Muscle layer of duodenum (tissue), 2 donors: Measurements from ENCODE around the gene PSG7.
"Not testable (repeated sequence)": the region's sequence is repeated elsewhere in the genome, so short reads cannot be mapped to it uniquely, and the experiment has no call there.

Source experiments
- H3K27ac ChIP-seq: one replicate; pipeline ENCODE4 v1.7.0; 2013; ENCODE audit warnings: mild to moderate bottlenecking, low read length
- H3K27me3 ChIP-seq: one replicate; pipeline ENCODE4 v1.7.0; 2013; ENCODE audit warnings: low read depth, mild to moderate bottlenecking, control low read depth, low read length
- H3K36me3 ChIP-seq, 2 donors: one replicate each; pipeline ENCODE4 v1.7.0; 2013; ENCODE audit warnings: low read length in 2 of 2, control low read depth in 1 of 2, mild to moderate bottlenecking in 1 of 2; ENCODE audit not compliant: insufficient read depth in 2 of 2, control insufficient read depth in 1 of 2
- H3K4me1 ChIP-seq, 2 donors: one replicate each; pipeline ENCODE4 v1.7.0; 2013; ENCODE audit warnings: low read length in 2 of 2, mild to moderate bottlenecking in 2 of 2, control low read depth in 1 of 2, moderate library complexity in 1 of 2; ENCODE audit not compliant: insufficient read depth in 2 of 2, control insufficient read depth in 1 of 2
- H3K4me3 ChIP-seq, 2 donors: one replicate each; pipeline ENCODE4 v1.7.0; 2013; ENCODE audit warnings: low read length in 2 of 2, low read depth in 1 of 2, mild to moderate bottlenecking in 1 of 2
- H3K9me3 ChIP-seq, 2 donors: one replicate each; pipeline ENCODE4 v1.7.0; 2013; ENCODE audit warnings: low read length in 2 of 2, control low read depth in 1 of 2, mild to moderate bottlenecking in 1 of 2; ENCODE audit not compliant: control insufficient read depth in 1 of 2
- donor health status: healthy.

PSG7 gene

DNA sequence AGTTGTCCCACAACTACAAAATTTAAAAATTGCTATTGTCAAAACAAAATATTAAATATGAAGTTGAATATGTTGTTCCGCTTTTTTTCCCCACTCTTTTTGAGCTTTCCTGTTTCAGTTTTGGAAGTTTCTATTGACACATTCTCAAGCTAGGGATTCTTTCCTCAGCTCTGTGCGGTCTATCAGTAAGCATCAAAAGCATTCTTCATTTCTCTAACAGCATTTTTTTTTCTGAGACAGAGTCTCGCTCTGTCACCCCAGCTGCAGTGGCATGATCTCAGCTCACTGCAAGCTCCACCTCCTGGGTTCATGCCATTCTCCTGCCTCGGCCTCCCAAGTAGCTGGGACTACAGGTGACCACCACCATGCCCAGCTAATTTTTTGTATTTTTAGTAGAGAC lies 24.1 kb downstream of the PSG7 start:
- H3K27me3 ChIP-seq, H3K27ac ChIP-seq, H3K4me3 ChIP-seq, H3K4me1 ChIP-seq, H3K36me3 ChIP-seq, H3K9me3 ChIP-seq: not testable (repeated sequence)

DNA sequence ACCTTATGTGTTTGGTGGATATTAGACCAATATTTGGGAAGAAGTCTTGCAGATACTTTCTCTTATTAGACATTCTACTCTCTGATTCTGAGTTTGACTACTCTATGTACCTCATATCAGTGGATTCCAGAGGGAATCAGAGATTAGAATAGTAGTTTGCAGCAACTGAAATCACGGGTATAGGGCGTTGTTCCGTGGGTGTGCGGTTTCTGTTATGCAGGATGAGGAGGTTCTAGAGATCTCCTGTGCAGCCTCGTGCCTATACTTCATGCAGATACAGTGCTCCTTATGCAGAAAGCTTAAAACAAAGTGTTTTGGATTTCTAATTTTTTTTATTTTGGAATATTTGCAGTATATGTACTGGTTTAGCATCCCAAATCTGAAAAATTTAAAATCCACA lies 25.3 kb downstream of the PSG7 start:
- not testable (repeated sequence) for H3K36me3 ChIP-seq, H3K9me3 ChIP-seq, H3K27ac ChIP-seq, H3K4me1 ChIP-seq, H3K27me3 ChIP-seq, H3K4me3 ChIP-seq

DNA sequence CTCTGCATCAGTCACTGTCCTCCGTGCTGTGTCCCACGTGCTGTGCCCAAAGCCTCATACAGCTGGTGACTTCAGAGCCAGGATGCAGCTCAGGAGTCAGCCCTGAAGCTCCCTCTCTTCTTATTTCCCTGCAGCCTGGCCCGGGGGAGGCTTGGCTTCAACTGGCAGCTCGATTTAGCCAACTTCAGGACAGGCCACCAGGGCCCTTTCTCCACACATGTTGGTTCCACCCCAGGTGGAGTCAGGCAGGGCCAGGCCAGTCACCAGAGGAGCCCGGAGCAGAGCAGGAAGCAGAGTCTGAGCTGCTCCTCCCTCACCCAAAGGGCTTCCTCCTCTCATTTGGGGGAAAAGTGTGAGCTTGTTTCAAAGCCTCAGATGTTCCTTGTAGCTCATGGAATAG lies 30.8 kb downstream of the PSG7 start:
- H3K4me1 ChIP-seq = not testable (repeated sequence)

DNA sequence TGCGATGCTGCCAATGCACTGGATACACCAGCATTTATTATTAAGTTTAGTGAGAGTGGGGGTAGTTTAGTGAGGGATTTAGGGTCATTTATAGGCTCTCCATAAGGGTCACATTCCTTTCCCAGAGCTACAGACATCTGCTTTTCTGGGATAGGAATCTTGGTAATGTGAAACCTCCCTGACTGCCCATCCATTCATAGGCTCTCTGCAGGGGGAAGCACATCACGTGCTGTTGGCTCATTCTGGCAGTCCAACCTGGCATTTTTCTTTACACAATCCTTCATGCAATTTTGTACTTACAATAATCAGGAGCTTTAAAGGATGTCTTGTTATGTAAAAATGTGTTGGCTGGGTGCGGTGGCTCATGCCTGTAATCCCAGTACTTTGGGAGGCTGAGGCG lies 36.4 kb downstream of the PSG7 start:
- not testable (repeated sequence) for H3K36me3 ChIP-seq, H3K27me3 ChIP-seq, H3K27ac ChIP-seq, H3K4me3 ChIP-seq, H3K9me3 ChIP-seq, H3K4me1 ChIP-seq

More for the DNA sequence above, 30.8 kb downstream of the PSG7 start:
- H3K27me3 ChIP-seq, H3K27ac ChIP-seq, H3K9me3 ChIP-seq, H3K4me3 ChIP-seq, H3K36me3 ChIP-seq: not testable (repeated sequence)

DNA sequence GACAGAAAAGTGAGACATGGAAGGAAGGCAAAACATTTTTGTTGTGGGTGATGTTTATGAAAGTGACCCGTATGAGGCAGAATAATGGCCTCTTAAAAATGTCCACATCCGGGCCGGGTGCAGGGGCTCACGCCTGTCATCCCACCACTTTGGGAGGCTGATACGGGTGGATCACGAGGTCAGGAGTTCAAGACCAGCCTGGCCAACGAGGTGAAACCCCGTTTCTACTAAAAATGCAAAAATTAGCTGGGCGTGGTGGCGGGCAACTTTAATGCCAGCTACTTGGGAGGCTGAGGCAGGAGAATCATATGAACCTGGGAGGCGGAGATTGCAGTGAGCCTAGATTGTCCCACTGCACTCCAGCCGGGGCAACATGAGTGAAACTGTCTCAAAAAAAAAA lies 37.3 kb downstream of the PSG7 start:
- not testable (repeated sequence) for H3K27me3 ChIP-seq, H3K36me3 ChIP-seq, H3K4me1 ChIP-seq, H3K9me3 ChIP-seq, H3K4me3 ChIP-seq, H3K27ac ChIP-seq

DNA sequence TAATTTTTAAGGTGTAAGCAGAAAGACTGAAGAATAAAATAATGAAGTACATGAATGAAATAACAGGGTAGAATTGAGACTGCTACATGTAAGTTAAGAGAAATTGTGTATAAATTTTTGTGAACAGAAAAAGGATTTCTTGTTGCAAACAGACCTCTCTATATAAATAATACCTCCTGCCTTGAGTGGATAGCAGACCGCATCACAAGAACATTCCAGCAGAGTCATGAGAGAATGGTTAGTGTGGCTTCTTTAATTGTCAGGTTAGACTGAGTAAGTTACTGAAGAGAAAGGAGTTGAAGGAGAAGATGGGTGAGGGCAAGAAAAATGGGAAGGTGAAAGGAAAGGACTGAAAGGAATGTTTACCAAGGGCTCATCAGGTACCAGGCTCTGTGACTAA lies 37.9 kb downstream of the PSG7 start:
- H3K36me3 ChIP-seq, H3K4me1 ChIP-seq, H3K27me3 ChIP-seq, H3K27ac ChIP-seq, H3K4me3 ChIP-seq, H3K9me3 ChIP-seq: not testable (repeated sequence)

DNA sequence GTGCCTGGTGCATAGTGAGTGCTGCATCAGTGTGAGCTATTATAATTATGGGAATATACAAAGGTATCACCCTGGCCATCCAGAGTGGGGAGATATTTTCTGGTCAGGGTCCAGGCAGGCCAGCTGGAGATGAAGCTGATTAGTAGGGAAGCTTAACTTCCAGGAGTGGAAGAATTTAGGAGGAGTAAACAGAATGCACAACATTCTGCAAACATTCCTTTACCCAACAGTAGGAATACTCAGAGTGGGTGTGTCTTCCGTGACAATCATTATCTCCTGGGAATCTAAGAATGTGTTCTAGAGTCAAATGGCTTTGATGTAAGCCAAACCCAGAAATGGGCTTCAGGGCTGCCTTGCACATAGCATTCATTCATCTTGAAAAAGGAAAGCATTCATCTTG lies 38.4 kb downstream of the PSG7 start:
- not testable (repeated sequence) for H3K27me3 ChIP-seq

DNA sequence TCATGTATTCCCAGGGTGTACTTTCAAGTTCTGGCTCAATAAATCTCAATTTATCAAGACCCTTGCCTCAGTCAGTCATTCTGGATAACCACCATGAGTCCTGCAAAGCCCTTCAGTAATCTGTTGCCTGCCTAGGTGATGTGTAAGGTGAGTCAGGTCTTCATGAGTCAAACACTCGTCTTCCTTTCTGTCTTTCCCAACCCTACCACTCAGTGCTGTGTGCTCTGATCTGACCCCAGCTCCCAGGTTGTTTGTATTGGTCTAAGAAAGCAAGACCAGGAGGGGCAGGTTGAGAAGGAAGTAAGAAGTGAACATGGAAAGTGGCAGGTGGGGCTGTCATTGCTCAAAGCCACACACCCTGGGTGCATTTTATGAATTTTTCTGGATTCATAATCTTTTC lies 39.3 kb downstream of the PSG7 start:
- not testable (repeated sequence) for H3K4me3 ChIP-seq, H3K27me3 ChIP-seq, H3K27ac ChIP-seq, H3K9me3 ChIP-seq, H3K36me3 ChIP-seq, H3K4me1 ChIP-seq

More for the DNA sequence above, 38.4 kb downstream of the PSG7 start:
- not testable (repeated sequence) for H3K36me3 ChIP-seq, H3K9me3 ChIP-seq, H3K4me1 ChIP-seq, H3K27ac ChIP-seq, H3K4me3 ChIP-seq

DNA sequence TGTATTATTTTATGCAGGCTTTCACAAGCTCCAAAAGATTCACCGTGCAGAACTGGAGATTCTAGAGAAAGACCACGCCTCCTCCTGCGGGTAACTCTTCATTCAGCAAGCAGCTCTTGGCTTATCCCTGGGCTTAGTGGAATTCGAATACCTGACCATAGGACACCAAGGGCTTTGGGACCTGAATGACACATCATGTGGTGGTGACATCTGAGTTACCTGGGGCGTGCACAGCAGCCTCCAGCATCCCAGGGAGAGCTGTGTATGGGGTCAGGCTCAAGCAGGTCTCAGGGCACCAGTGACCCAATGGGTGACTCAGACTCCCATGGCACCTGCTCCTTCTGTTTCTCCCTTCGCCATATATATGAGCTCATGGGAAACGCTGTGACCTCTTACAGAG lies 46.6 kb downstream of the PSG7 start:
- not testable (repeated sequence) for H3K4me1 ChIP-seq, H3K4me3 ChIP-seq, H3K27me3 ChIP-seq, H3K36me3 ChIP-seq, H3K27ac ChIP-seq, H3K9me3 ChIP-seq

DNA sequence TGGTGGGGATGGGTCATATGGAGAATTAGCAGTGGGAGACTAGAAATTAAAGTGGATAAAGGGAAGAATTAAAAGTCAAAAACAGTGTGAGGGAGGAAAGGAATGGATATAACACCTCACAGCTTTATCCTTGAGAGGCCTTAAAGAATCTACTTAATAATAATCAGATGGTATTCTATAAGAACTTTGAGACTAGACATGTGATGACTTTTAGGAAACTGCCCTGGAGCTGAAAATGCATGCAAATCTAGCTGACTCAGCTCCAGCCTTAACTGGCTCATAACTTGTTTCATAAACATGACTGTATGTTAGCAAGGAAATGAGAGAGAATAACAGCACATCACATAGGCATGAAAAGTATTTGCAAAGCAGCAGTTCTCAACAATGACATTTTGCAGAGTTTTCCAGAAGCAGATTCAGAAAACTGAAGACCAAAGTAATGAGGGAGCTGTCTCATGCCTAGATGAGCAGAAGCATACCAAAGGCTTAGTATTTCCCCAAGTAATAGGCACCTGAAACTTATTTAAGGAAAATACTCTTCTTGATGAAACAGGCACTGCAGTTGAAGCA lies 49.0 kb downstream of the PSG7 start:
- H3K27ac ChIP-seq, H3K36me3 ChIP-seq, H3K4me3 ChIP-seq, H3K4me1 ChIP-seq, H3K27me3 ChIP-seq, H3K9me3 ChIP-seq: not testable (repeated sequence)

DNA sequence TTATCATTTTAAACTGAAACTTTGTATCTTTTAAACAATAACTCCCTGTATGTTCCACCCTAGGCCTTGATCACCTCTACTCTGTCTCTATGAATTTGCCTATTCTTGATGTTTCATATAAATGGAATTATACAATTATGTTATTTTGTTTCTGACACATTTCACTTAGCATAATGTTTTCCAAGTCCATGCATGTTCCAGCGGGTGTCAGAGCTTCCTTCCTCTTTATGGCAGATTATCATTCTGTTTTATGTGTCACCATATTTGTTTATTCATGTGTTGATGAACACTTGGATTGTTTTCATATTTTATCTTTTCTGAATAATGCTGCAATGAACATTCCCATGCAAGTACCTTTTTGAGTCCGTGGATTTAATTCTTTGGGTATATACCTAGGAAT lies 54.3 kb downstream of the PSG7 start:
- H3K9me3 ChIP-seq = not testable (repeated sequence)

DNA sequence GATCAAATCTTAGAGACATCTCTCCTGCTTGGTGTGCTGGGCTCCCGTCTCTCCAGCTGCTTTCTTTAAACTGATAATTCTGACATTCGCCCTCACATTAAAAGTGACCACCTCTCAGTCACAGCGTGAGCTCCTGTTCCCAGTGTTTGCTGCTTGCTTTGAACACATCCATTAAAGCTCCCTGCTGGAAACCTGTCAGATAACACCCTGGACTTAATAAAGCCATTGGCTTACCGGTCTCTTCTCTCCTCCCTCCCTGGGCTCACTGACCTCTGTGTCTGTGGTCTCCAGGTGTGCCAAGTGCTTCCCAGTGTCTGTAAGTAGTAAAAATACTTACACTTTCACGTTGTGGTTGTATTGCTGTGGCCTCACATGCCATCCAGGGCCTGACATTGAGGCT lies 55.0 kb downstream of the PSG7 start:
- H3K27ac ChIP-seq, H3K4me1 ChIP-seq, H3K27me3 ChIP-seq, H3K9me3 ChIP-seq, H3K36me3 ChIP-seq, H3K4me3 ChIP-seq: not testable (repeated sequence)

More for the DNA sequence above, 54.3 kb downstream of the PSG7 start:
- not testable (repeated sequence) for H3K36me3 ChIP-seq, H3K4me1 ChIP-seq, H3K27ac ChIP-seq, H3K4me3 ChIP-seq, H3K27me3 ChIP-seq
